ENCODE measurements around the gene FCSK.

DNA sequence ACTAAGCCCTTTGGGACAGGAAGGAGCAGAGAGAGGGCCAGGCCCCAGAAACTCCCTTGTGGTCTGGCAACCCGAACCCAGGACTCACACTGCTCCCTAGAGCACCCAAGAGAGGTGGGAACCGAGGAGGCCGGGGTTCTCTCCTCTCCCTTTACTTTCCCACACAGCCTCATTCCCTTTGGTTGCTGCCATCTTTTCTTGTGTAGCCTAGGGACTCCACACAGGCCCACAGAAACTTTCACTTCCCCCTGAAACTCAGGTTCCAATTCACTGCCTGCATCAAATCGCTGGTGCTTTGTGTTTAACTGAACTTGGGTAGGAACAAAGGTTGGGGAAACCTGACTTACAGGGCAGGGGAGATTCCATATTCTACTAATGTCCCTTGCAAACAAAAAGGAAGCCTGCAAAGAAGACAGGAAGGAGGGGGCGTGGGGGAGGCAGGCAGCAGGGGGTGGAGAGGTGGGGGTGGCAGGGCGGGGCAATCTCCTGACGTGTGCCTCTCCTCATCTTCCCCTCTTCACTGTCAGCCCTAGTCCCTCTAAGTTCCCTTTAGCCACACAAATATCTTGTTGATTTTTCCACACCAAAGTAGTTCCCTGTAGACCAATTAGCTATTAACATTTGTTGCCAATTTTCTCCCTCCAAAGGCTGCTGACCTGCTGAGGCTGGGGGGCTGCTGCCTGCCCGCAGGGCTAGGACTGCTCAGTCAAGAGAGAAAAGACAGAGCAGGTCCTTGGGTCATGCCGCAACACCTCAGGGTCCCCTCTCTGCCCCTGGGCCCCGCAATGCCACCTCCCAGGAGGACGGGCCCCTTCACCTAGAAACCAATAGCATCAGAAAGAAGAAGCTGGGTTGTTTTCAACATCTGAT is 23.5 kb upstream of the FCSK start:
- TF ChIP-seq CTCF (IDR thresholded peaks at IDR 0.05; ENCODE audit: poor library complexity) (no peak), EZH2phosphoT487 (IDR thresholded peaks at IDR 0.05; ENCODE audit: low read depth, severe bottlenecking, unreplicated experiment) (no peak), EZH2 (IDR thresholded peaks at IDR 0.05; ENCODE audit: borderline replicate concordance) (no peak)

All from hepatocyte (in vitro differentiated cells).